HEK293T (cell line): Measurements from ENCODE around the gene PTCHD4.

Experiments used
- ARNT ChIP-seq: fragments of 450-650 bp; IDR thresholded peaks from 2 replicates; pipeline ENCODE4 v1.6.1; 2017; ENCODE audit warnings: mild to moderate bottlenecking
- BHLHE40 ChIP-seq: fragments of 450-650 bp; IDR thresholded peaks from 2 replicates; pipeline ENCODE4 v1.6.1; 2016; ENCODE audit warnings: mild to moderate bottlenecking, moderate library complexity, borderline replicate concordance
- CTBP1 ChIP-seq: fragments of 450-650 bp; IDR thresholded peaks from 2 replicates; pipeline ENCODE4 v1.6.1; 2016; ENCODE audit warnings: borderline replicate concordance
- ELF4 ChIP-seq: fragments of 450-650 bp; IDR thresholded peaks from 2 replicates; pipeline ENCODE4 v1.6.1; 2017; ENCODE audit warnings: antibody characterized with exemption
- FOXA1 ChIP-seq: fragments of 450-650 bp; IDR thresholded peaks from 2 replicates; pipeline ENCODE4 v1.6.1; 2016; ENCODE audit warnings: mild to moderate bottlenecking
- FOXK2 ChIP-seq: fragments of 450-650 bp; IDR thresholded peaks from 2 replicates; pipeline ENCODE4 v1.6.1; 2016; ENCODE audit warnings: mild to moderate bottlenecking
- FOXM1 ChIP-seq: fragments of 450-650 bp; IDR thresholded peaks from 2 replicates; pipeline ENCODE4 v1.6.1; 2017; ENCODE audit warnings: mild to moderate bottlenecking, borderline replicate concordance
- L3MBTL2 ChIP-seq: fragments of 450-650 bp; conservative IDR thresholded peaks from 2 replicates; pipeline ENCODE4 v1.6.1; 2016; ENCODE audit warnings: mild to moderate bottlenecking
- LEF1 ChIP-seq: fragments of 450-650 bp; IDR thresholded peaks from 2 replicates; pipeline ENCODE4 v1.6.1; 2017; ENCODE audit warnings: mild to moderate bottlenecking, borderline replicate concordance
- NFRKB ChIP-seq: fragments of 450-650 bp; IDR thresholded peaks from 2 replicates; pipeline ENCODE4 v1.6.1; 2016; ENCODE audit warnings: mild to moderate bottlenecking, moderate library complexity
- SP1 ChIP-seq: fragments of 450-650 bp; IDR thresholded peaks from 2 replicates; pipeline ENCODE4 v1.6.1; 2017
- TARDBP ChIP-seq: fragments of 450-650 bp; IDR thresholded peaks from 2 replicates; pipeline ENCODE4 v1.6.1; 2016
- ZNF384 ChIP-seq: fragments of 450-650 bp; IDR thresholded peaks from 2 replicates; pipeline ENCODE4 v1.6.1; 2016
- TF ChIP-seq, protein P1 (sequence below): fragments of 450-650 bp; IDR thresholded peaks from 2 replicates; pipeline ENCODE4 v1.6.1; 2016

DNA sequence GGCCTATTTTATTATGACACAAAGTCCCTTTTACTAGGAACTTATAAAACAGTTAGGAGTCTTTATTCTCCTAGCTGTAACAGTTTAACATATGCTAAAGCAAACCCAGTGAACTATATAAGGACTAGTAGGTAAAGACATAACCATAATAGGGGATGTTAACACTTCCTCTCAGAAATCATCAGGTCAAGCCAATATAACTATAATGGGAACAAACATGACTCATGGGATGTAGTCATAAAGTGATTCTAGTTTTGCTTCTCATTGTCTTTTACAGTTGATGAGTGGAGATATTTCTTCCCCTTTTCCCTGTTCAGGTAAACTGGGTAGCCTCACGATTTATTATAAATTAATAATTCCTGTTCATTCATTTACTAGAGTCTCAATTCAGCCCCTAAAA, 9.7 kb downstream of the PTCHD4 start:
- TF ChIP-seq FOXA1 = no peak
- TF ChIP-seq ZNF384 = no peak
- no peak for TF ChIP-seq TARDBP
- TF ChIP-seq BHLHE40 = no peak
- TF ChIP-seq FOXK2 = no peak
- TF ChIP-seq L3MBTL2 = no peak
- no peak for TF ChIP-seq SP1
- TF ChIP-seq NFRKB = no peak
- TF ChIP-seq, protein P1, sequence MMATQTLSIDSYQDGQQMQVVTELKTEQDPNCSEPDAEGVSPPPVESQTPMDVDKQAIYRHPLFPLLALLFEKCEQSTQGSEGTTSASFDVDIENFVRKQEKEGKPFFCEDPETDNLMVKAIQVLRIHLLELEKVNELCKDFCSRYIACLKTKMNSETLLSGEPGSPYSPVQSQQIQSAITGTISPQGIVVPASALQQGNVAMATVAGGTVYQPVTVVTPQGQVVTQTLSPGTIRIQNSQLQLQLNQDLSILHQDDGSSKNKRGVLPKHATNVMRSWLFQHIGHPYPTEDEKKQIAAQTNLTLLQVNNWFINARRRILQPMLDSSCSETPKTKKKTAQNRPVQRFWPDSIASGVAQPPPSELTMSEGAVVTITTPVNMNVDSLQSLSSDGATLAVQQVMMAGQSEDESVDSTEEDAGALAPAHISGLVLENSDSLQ = no peak
- no peak for TF ChIP-seq LEF1
- TF ChIP-seq ELF4 = no peak
- no peak for TF ChIP-seq FOXM1
- TF ChIP-seq ARNT = no peak
- no peak for TF ChIP-seq CTBP1
